H1 (cell line): ENCODE data around the gene GHRH. TPM values are rescaled to one million over a fixed set of nuclear protein-coding genes. Genes with fewer than 3 reads are reported as not detected.

Source experiments
- CTCF ChIA-PET: fragments of 300-600 bp; sonication (Branson Sonifier 250); formaldehyde crosslinking; loops from one replicate; lab custom pipeline; 2021; ENCODE audit not compliant: partially characterized antibody; lab: Charles Lee
- POLR2A ChIA-PET: fragments of 300-600 bp; sonication (Branson Sonifier 250); formaldehyde crosslinking; loops from one replicate; lab custom pipeline; 2021; ENCODE audit warnings: inconsistent platforms; ENCODE audit not compliant: partially characterized antibody; lab: Charles Lee
- DNase-seq, 2 experiments: peaks; one replicate each; pipeline versions ENCODE4 v3.0.0 to v3.0.0-alpha.2; 2010 to 2022; ENCODE audit warnings: low spot score in 2 of 2, low read depth in 1 of 2, mixed read lengths in 1 of 2
- FAIRE-seq: peaks from 2 replicates; lab custom pipeline; 2011; peaks lifted over from hg19 to GRCh38; lab: Jason Lieb, UNC
- H2AFZ ChIP-seq: 2 replicates; pipeline ENCODE4 v1.8.1; 2012; ENCODE audit warnings: low read length, inconsistent platforms
- H2AK5ac ChIP-seq: 2 replicates; pipeline ENCODE4 v1.6.1; 2013; ENCODE audit warnings: low read depth, low read length
- H2BK120ac ChIP-seq: replicated peaks from 2 replicates; pipeline ENCODE3; 2013; ENCODE audit warnings: low read depth, low read length, inconsistent platforms
- H2BK12ac ChIP-seq: 2 replicates; pipeline ENCODE4 v1.6.1; 2013; ENCODE audit warnings: low read depth, low read length
- H2BK15ac ChIP-seq: 2 replicates; pipeline ENCODE4 v1.6.1; 2013; ENCODE audit warnings: low read length
- H2BK20ac ChIP-seq: 2 replicates; pipeline ENCODE4 v1.6.1; 2013; ENCODE audit warnings: low read length
- H2BK5ac ChIP-seq: 2 replicates; pipeline ENCODE4 v1.6.1; 2013; ENCODE audit warnings: low read depth, low read length
- H3K14ac ChIP-seq: 2 replicates; pipeline ENCODE4 v1.6.1; 2013; ENCODE audit warnings: inconsistent platforms; ENCODE audit not compliant: insufficient read length
- H3K18ac ChIP-seq: 2 replicates; pipeline ENCODE4 v1.6.1; 2013; ENCODE audit warnings: low read length; ENCODE audit errors: extremely low read depth
- H3K23ac ChIP-seq: 2 replicates; pipeline ENCODE4 v1.6.1; 2013; ENCODE audit warnings: inconsistent platforms; ENCODE audit not compliant: insufficient read length
- H3K23me2 ChIP-seq: 2 replicates; pipeline ENCODE4 v1.6.1; 2013; ENCODE audit warnings: low read depth, low read length
- H3K27ac ChIP-seq: 2 replicates; pipeline ENCODE4 v1.6.1; 2011; ENCODE audit warnings: low read depth, low read length, inconsistent platforms
- H3K27me3 ChIP-seq, 4 experiments: replicated peaks in 1 of 4; 1 replicate in 1 of 4; 2 replicates in 3 of 4; pipeline versions ENCODE4 v1.6.1 to v1.8.1; 2011 to 2013; ENCODE audit warnings: low read length in 3 of 4, mild to moderate bottlenecking in 3 of 4, inconsistent platforms in 2 of 4, mixed read lengths in 2 of 4, moderate library complexity in 1 of 4; ENCODE audit not compliant: control insufficient read depth in 3 of 4, insufficient read depth in 3 of 4; ENCODE audit errors: extremely low read depth in 1 of 4
- H3K36me3 ChIP-seq, 4 experiments: 2 replicates each; pipeline versions ENCODE4 v1.6.1 to v1.8.1; 2011 to 2013; ENCODE audit warnings: mild to moderate bottlenecking in 4 of 4, low read length in 3 of 4, moderate library complexity in 2 of 4, control low read depth in 1 of 4, inconsistent platforms in 1 of 4; ENCODE audit not compliant: insufficient read depth in 4 of 4, control insufficient read depth in 2 of 4
- H3K4ac ChIP-seq: replicated peaks from 2 replicates; pipeline ENCODE3; 2013; ENCODE audit warnings: low read length, low read depth, mixed read lengths, inconsistent platforms; ENCODE audit not compliant: insufficient read length
- H3K4me1 ChIP-seq, 4 experiments: replicated peaks in 1 of 4; 1 replicate in 1 of 4; 2 replicates in 3 of 4; pipeline versions ENCODE4 v1.6.1 to v1.8.1; 2011 to 2013; ENCODE audit warnings: low read length in 3 of 4, inconsistent platforms in 2 of 4, mixed read lengths in 1 of 4; ENCODE audit not compliant: insufficient read depth in 4 of 4, control insufficient read depth in 3 of 4
- H3K4me2 ChIP-seq, 2 experiments: 2 replicates each; pipeline versions ENCODE4 v1.6.1 to v1.8.1; 2011 to 2013; ENCODE audit warnings: low read depth in 2 of 2, low read length in 2 of 2, control low read depth in 1 of 2, inconsistent platforms in 1 of 2, mild to moderate bottlenecking in 1 of 2; ENCODE audit not compliant: insufficient read depth in 1 of 2
- H3K4me3 ChIP-seq, 4 experiments: fragments of 200-600, 300-600 bp in 1 of 4; sonication (generic), shearing (Covaris generic), sonication (Bioruptor Twin) in 1 of 4; 2 replicates each; pipeline versions ENCODE4 v1.5.1 to v1.8.1; 2011 to 2016; ENCODE audit warnings: low read length in 4 of 4, low read depth in 3 of 4, control low read depth in 2 of 4, inconsistent platforms in 2 of 4, mild to moderate bottlenecking in 2 of 4, mixed read lengths in 1 of 4, moderate library complexity in 1 of 4; ENCODE audit not compliant: insufficient read depth in 2 of 4; ENCODE audit errors: extremely low read depth in 1 of 4
- H3K56ac ChIP-seq: replicated peaks from 2 replicates; pipeline ENCODE3; 2013; ENCODE audit warnings: low read depth, mild to moderate bottlenecking, mixed read lengths, low read length, inconsistent platforms; ENCODE audit not compliant: insufficient read length
- H3K79me1 ChIP-seq: 2 replicates; pipeline ENCODE4 v1.6.1; 2013; ENCODE audit warnings: low read depth, low read length, control low read depth
- H3K79me2 ChIP-seq, 2 experiments: 2 replicates each; pipeline versions ENCODE4 v1.6.1 to v1.8.1; 2012 to 2013; ENCODE audit warnings: low read length in 2 of 2, mild to moderate bottlenecking in 2 of 2, inconsistent platforms in 1 of 2; ENCODE audit not compliant: insufficient read depth in 2 of 2, control insufficient read depth in 1 of 2
- H3K9ac ChIP-seq, 4 experiments: replicated peaks in 1 of 4; 1 replicate in 1 of 4; 2 replicates in 3 of 4; pipeline versions ENCODE4 v1.6.1 to v1.8.1; 2011 to 2013; ENCODE audit warnings: low read depth in 3 of 4, low read length in 3 of 4, control low read depth in 2 of 4, mild to moderate bottlenecking in 2 of 4, moderate library complexity in 2 of 4, inconsistent platforms in 1 of 4; ENCODE audit errors: extremely low read depth in 1 of 4
- H3K9me3 ChIP-seq, 2 experiments: 2 replicates each; pipeline versions ENCODE4 v1.6.1 to v1.8.1; 2012 to 2013; ENCODE audit warnings: mild to moderate bottlenecking in 2 of 2, moderate library complexity in 2 of 2, control low read depth in 1 of 2, inconsistent platforms in 1 of 2, low read depth in 1 of 2, low read length in 1 of 2, mixed read lengths in 1 of 2; ENCODE audit not compliant: insufficient read depth in 2 of 2
- H4K20me1 ChIP-seq, 2 experiments: replicated peaks in 1 of 2; 2 replicates each; pipeline versions ENCODE3 to v1.8.1; 2011 to 2013; ENCODE audit warnings: inconsistent platforms in 2 of 2, low read length in 2 of 2, mild to moderate bottlenecking in 1 of 2; ENCODE audit not compliant: insufficient read depth in 2 of 2, control insufficient read depth in 1 of 2
- H4K5ac ChIP-seq: 2 replicates; pipeline ENCODE4 v1.6.1; 2013; ENCODE audit warnings: low read length, low read depth, mixed read lengths, inconsistent platforms; ENCODE audit not compliant: insufficient read length
- H4K8ac ChIP-seq: 2 replicates; pipeline ENCODE4 v1.8.0; 2013; ENCODE audit warnings: mild to moderate bottlenecking, moderate library complexity, low read length, inconsistent platforms; ENCODE audit not compliant: insufficient read depth; ENCODE audit errors: extremely low read depth
- H4K91ac ChIP-seq: replicated peaks from 2 replicates; pipeline ENCODE3; 2013; ENCODE audit warnings: low read length, mixed read lengths, inconsistent platforms; ENCODE audit not compliant: insufficient read length
- BACH1 ChIP-seq: IDR thresholded peaks from 2 replicates; pipeline ENCODE4 v1.6.1; 2012; ENCODE audit warnings: low read length, improper control_type of control experiment
- BRCA1 ChIP-seq: IDR thresholded peaks from 2 replicates; pipeline ENCODE4 v1.6.1; 2012; ENCODE audit warnings: low read depth, low read length, improper control_type of control experiment
- CBX8 ChIP-seq: fragments of 300-800, 300-1000 bp; sonication (generic); IDR thresholded peaks from 2 replicates; pipeline ENCODE4 v1.7.1; 2016; ENCODE audit warnings: low read depth, low read length, borderline replicate concordance
- CEBPB ChIP-seq: IDR thresholded peaks from 2 replicates; pipeline ENCODE4 v1.6.1; 2012; ENCODE audit warnings: low read depth, low read length
- HDAC2 ChIP-seq, 2 experiments: fragments of 300-600 bp in 1 of 2; sonication (generic) in 1 of 2; IDR thresholded peaks; 2 replicates each; pipeline ENCODE4 v1.6.1; 2011 to 2012; ENCODE audit warnings: low read depth in 2 of 2, low read length in 2 of 2, mild to moderate bottlenecking in 2 of 2, moderate library complexity in 2 of 2, borderline replicate concordance in 1 of 2, inconsistent platforms in 1 of 2
- NRF1 ChIP-seq: IDR thresholded peaks from 2 replicates; pipeline ENCODE4 v1.6.1; 2011; ENCODE audit warnings: mild to moderate bottlenecking, low read depth, low read length, improper control_type of control experiment
- POLR2A ChIP-seq, 2 experiments: IDR thresholded peaks; 1 replicate in 1 of 2; 2 replicates in 1 of 2; pipeline ENCODE4 v1.6.1; 2011; ENCODE audit warnings: low read depth in 2 of 2, low read length in 2 of 2, mild to moderate bottlenecking in 2 of 2; ENCODE audit errors: control extremely low read depth in 1 of 2
- POLR2AphosphoS5 ChIP-seq: IDR thresholded peaks from 2 replicates; pipeline ENCODE4 v1.6.1; 2011; ENCODE audit warnings: low read depth, low read length
- POU5F1 ChIP-seq: IDR thresholded peaks from 2 replicates; pipeline ENCODE4 v1.6.1; 2011; ENCODE audit warnings: low read depth, mild to moderate bottlenecking, low read length, moderate library complexity
- RXRA ChIP-seq: IDR thresholded peaks from 2 replicates; pipeline ENCODE4 v1.6.1; 2011; ENCODE audit warnings: low read depth, mild to moderate bottlenecking, low read length, moderate library complexity; ENCODE audit not compliant: insufficient read depth
- SIN3A ChIP-seq, 2 experiments: IDR thresholded peaks in 1 of 2; conservative IDR thresholded peaks in 1 of 2; 2 replicates each; pipeline ENCODE4 v1.6.1; 2011 to 2012; ENCODE audit warnings: low read length in 2 of 2, improper control_type of control experiment in 1 of 2, low read depth in 1 of 2, mild to moderate bottlenecking in 1 of 2
- SP2 ChIP-seq: IDR thresholded peaks from 2 replicates; pipeline ENCODE4 v1.6.1; 2012; ENCODE audit warnings: mild to moderate bottlenecking, low read length, inconsistent platforms
- SP4 ChIP-seq: IDR thresholded peaks from 2 replicates; pipeline ENCODE4 v1.6.1; 2012; ENCODE audit warnings: low read length, inconsistent platforms
- SUZ12 ChIP-seq: fragments of 200-600 bp; sonication (generic); IDR thresholded peaks from 2 replicates; pipeline ENCODE4 v1.6.1; 2012; ENCODE audit warnings: mild to moderate bottlenecking, inconsistent platforms, low read length, moderate library complexity, mixed read lengths
- WGBS, 2 experiments: shearing (Covaris generic) in 1 of 2; methylation state at CpG; one replicate each; pipeline versions ENCODE4 v1.1.6 to v1.1.7; 2013 to 2015; ENCODE audit warnings: low lambda C conversion rate in 2 of 2, mixed read lengths in 2 of 2, inconsistent platforms in 1 of 2, low coverage in 1 of 2, missing lambda C conversion rate in 1 of 2; ENCODE audit not compliant: insufficient replicate concordance in 2 of 2, insufficient coverage in 1 of 2, insufficient read length in 1 of 2; ENCODE audit errors: extremely low coverage in 1 of 2, missing lambda C conversion rate in 1 of 2; 5-methylcytosine and 5-hydroxymethylcytosine counted together
- polyA plus RNA-seq, 7 experiments: library from polyadenylated mRNA; depleted of rRNA in 3 of 7; stranded (reverse) in 5 of 7; unstranded in 2 of 7; fragments of >200 nt in 5 of 7; fragments of 200-250 nt in 2 of 7; gene quantifications; 1 replicate in 5 of 7; 2 replicates in 1 of 7; 4 replicates in 1 of 7; pipeline versions ENCODE4 v1.2.1 to v1.2.3, GENCODE V29; 2011 to 2013; ENCODE audit warnings: missing spikeins in 2 of 7, mixed read lengths in 2 of 7
- total RNA-seq: library from RNA; stranded (reverse); fragmentation: NEBNext Ultra II Directional; extraction: Animal tissue kit (Norgen Biotek cat#: 25700); gene quantifications from 2 replicates; pipeline ENCODE4 v1.2.1, GENCODE V29; 2021

Gene GHRH
- total and polyA plus RNA-seq, 2 of the 8 experiments (the other 6 are each of a cell fraction or from before 2014, with no cell fraction given): not detected

DNA sequence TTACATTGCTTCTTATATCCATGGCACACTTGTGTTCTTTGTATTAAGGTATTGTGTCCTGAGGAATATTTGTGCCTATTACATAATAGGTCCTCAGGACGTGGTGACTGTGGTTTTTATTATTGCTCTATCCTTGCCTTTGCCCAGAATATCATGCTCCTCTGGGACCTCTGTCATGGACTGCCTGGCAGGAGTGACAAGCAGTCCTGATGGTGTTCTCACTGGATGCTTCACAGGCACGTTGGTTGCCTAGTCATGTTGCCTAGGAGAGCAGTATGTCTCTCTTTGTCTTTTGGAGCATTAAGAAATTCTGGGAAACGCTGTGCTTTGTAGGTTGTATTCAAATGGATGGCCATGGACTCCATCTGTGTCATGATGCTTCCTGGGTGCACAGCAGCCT lies 57.6 kb downstream of the GHRH start:
- H3K27ac ChIP-seq: no peak overlapping the region
- H3K4ac ChIP-seq: no peak overlapping the region
- H3K23ac ChIP-seq: no peak overlapping the region
- no peak overlapping the region for H3K9ac ChIP-seq
- no peak overlapping the region for H2BK20ac ChIP-seq
- H2BK15ac ChIP-seq: no peak overlapping the region
- H3K4me1 ChIP-seq: no peaks in the 10 kb centered on the region
- WGBS, 2 experiments: 78% methylated on average over 3 of the region's 3 CpGs; no CpG with 5 or more reads in 1 of the 2 experiments
- H3K18ac ChIP-seq: no peak overlapping the region
- H2AFZ ChIP-seq: no peak overlapping the region
- H4K5ac ChIP-seq: no peak overlapping the region
- no peak overlapping the region for H2BK12ac ChIP-seq
- ChIA-PET CTCF (interaction anchor here (0.8 to 3.1 kb wide), 8 partner anchors 8 to 329 kb away, joined by 3 to 20 read pairs (median 7); no protein-coding TSS in a partner anchor), POLR2A (no interaction called here)
- DNase-seq (no peak), FAIRE-seq (no peak)
- H2BK120ac ChIP-seq: no peak overlapping the region
- no peak overlapping the region for H3K4me3 ChIP-seq
- no peak overlapping the region for H3K4me2 ChIP-seq
- H3K14ac ChIP-seq: no peak overlapping the region
- H3K27me3 ChIP-seq: no peaks in the 10 kb centered on the region
- no peaks in the 10 kb centered on the region for H3K23me2 ChIP-seq
- H3K9me3 ChIP-seq: no peaks in the 10 kb centered on the region
- peaks cover 2 to 4% of the 10 kb centered on the region in 2 experiments for H4K20me1 ChIP-seq
- H4K91ac ChIP-seq: no peak overlapping the region
- peaks cover 12% of the 10 kb centered on the region for H3K79me1 ChIP-seq
- H3K79me2 ChIP-seq: peaks cover 0 to 17% of the 10 kb centered on the region in 2 experiments; a peak in 2 of 4 replicates
- H4K8ac ChIP-seq: no peak overlapping the region
- no peak overlapping the region for H2AK5ac ChIP-seq
- peaks cover 45 to 83% (median 63%) of the 10 kb centered on the region in 4 experiments for H3K36me3 ChIP-seq
- H3K56ac ChIP-seq: no peak overlapping the region
- 0 out of 2 replicates have a peak overlapping the region, but pooled peaks have one; percentile 1 for H2BK5ac ChIP-seq
- no peak for TF ChIP-seq NRF1
- no peak for TF ChIP-seq RXRA
- TF ChIP-seq BACH1: no peak
- TF ChIP-seq CBX8: no peak
- TF ChIP-seq POLR2A (IDR thresholded peaks at IDR 0.05; ENCODE audit: control extremely low read depth in 1 of 2, low read depth in 2 of 2, low read length in 2 of 2): no peak
- TF ChIP-seq HDAC2 (IDR thresholded peaks at IDR 0.05; ENCODE audit: borderline replicate concordance in 1 of 2, low read depth in 2 of 2, low read length in 2 of 2): no peak
- TF ChIP-seq POU5F1: no peak
- no peak for TF ChIP-seq SP4
- TF ChIP-seq BRCA1: no peak
- no peak for TF ChIP-seq SP2
- no peak for TF ChIP-seq CEBPB
- no peak for TF ChIP-seq SIN3A (conservative IDR thresholded peaks at IDR 0.05 in 1 of 2, IDR thresholded peaks at IDR 0.05 in 1 of 2; ENCODE audit: low read depth in 1 of 2, low read length in 2 of 2)
- TF ChIP-seq SUZ12: no peak
- no peak for TF ChIP-seq POLR2AphosphoS5
